GM18507 (cell line): ENCODE data around the gene CD99.

ENCODE experiments used
- DNase-seq: peaks from one replicate; pipeline ENCODE4 v3.0.0; 2011; ENCODE audit warnings: low read depth; ENCODE audit not compliant: insufficient read length; ENCODE audit errors: extremely low spot score
- FAIRE-seq: peaks from 2 replicates; lab custom pipeline; 2011; peaks lifted over from hg19 to GRCh38; lab: Jason Lieb, UNC

Gene CD99

GRCh38 chrX:2696698-2697215, 5.7 kb downstream of the CD99 start:
- peak; percentile 57 for DNase-seq

GRCh38 chrX:2697306-2697705, 6.2 kb downstream of the CD99 start:
- DNase-seq (no peak), FAIRE-seq (no peak)

More at GRCh38 chrX:2696698-2697215, 5.7 kb downstream of the CD99 start:
- FAIRE-seq, result peak; percentile 93

- DNase-seq (no peak), FAIRE-seq (no peak)
Observed at GRCh38 chrX:2697741-2698299, 6.7 kb downstream of the CD99 start.

- DNase-seq (no peak), FAIRE-seq (no peak)
Observed at GRCh38 chrX:2698604-2699003, 7.5 kb downstream of the CD99 start.

- no peak for FAIRE-seq
- no peak for DNase-seq
Observed at GRCh38 chrX:2699959-2700358, 8.9 kb downstream of the CD99 start.

GRCh38 chrX:2700405-2701320, 9.6 kb downstream of the CD99 start:
- FAIRE-seq (no peak), DNase-seq (no peak)

GRCh38 chrX:2701600-2701999, 10.5 kb downstream of the CD99 start:
- FAIRE-seq, result peak; percentile 24
- no peak for DNase-seq

- FAIRE-seq (no peak), DNase-seq (no peak)
Observed at GRCh38 chrX:2703991-2704369, 12.9 kb downstream of the CD99 start.

- DNase-seq (no peak), FAIRE-seq (no peak)
Observed at GRCh38 chrX:2705046-2705832, 14.1 kb downstream of the CD99 start.

- FAIRE-seq (peak; percentile 95), DNase-seq (peak; percentile 55)
Observed at GRCh38 chrX:2707334-2707760, 16.3 kb downstream of the CD99 start.

- no peak for DNase-seq
- FAIRE-seq, result no peak
Observed at GRCh38 chrX:2708021-2708420, 16.9 kb downstream of the CD99 start.

- DNase-seq, result no peak
- no peak for FAIRE-seq
Observed at GRCh38 chrX:2708592-2709188, 17.6 kb downstream of the CD99 start.

GRCh38 chrX:2709556-2709955, 18.5 kb downstream of the CD99 start:
- no peak for FAIRE-seq

GRCh38 chrX:2710041-2710840, 19.1 kb downstream of the CD99 start:
- DNase-seq, result no peak
- FAIRE-seq, result no peak

More at GRCh38 chrX:2709556-2709955, 18.5 kb downstream of the CD99 start:
- no peak for DNase-seq

GRCh38 chrX:2711441-2711840, 20.3 kb downstream of the CD99 start:
- FAIRE-seq (no peak), DNase-seq (no peak)

- FAIRE-seq (no peak), DNase-seq (no peak)
Observed at GRCh38 chrX:2712428-2712827, 21.3 kb downstream of the CD99 start.

- FAIRE-seq, result no peak
- no peak for DNase-seq
Observed at GRCh38 chrX:2712890-2713840, 22.1 kb downstream of the CD99 start.

- FAIRE-seq (no peak), DNase-seq (no peak)
Observed at GRCh38 chrX:2714551-2714950, 23.5 kb downstream of the CD99 start.
